ENCODE data around the gene PRKCB. TPM values are rescaled to one million over a fixed set of nuclear protein-coding genes. Genes with fewer than 3 reads are reported as not detected.

The PRKCB gene
- total and polyA plus RNA-seq, 4 donors, result 1.6 to 9.4 (median 4.0) TPM

- Histone ChIP-seq H3K27ac (ENCODE audit: low read depth in 1 of 2, low read length in 2 of 2) (no peak overlapping the region), H3K9me3 (ENCODE audit: control insufficient read depth in 4 of 4, low read length in 3 of 4) (no peaks in the 10 kb centered on the region), H3K27me3 (ENCODE audit: control insufficient read depth in 4 of 4, insufficient read depth in 4 of 4, low read length in 3 of 4) (peaks cover 0 to 1% (median 0%) of the 10 kb centered on the region in 4 donors), H3K9ac (ENCODE audit: low read depth in 1 of 2, low read length in 2 of 2) (no peak overlapping the region), H3K4me3 (ENCODE audit: low read depth in 1 of 3, low read length in 3 of 3) (no peak overlapping the region), H3K4me1 (ENCODE audit: control insufficient read depth in 4 of 4, insufficient read depth in 4 of 4, low read length in 3 of 4) (peaks cover 0 to 5% (median under 1%) of the 10 kb centered on the region in 4 donors), H3K36me3 (ENCODE audit: control insufficient read depth in 4 of 4, insufficient read depth in 3 of 4, low read depth in 1 of 4, low read length in 3 of 4) (no peaks in the 10 kb centered on the region)
- WGBS, result 62% methylated on average over 3 of the region's 3 CpGs
- TF ChIP-seq TAF1 (conservative IDR thresholded peaks at IDR 0.05), result no peak
- no peak for TF ChIP-seq SP1 (IDR thresholded peaks at IDR 0.05)
- TF ChIP-seq CTCF (IDR thresholded peaks at IDR 0.05; ENCODE audit: low read depth, low read length, missing input control), result no peak
- TF ChIP-seq NR2F2 (IDR thresholded peaks at IDR 0.05), result no peak
- TF ChIP-seq FOXA1 (IDR thresholded peaks at IDR 0.05), result no peak
- no peak for TF ChIP-seq GABPA (IDR thresholded peaks at IDR 0.05 in 1 of 2, conservative IDR thresholded peaks at IDR 0.05 in 1 of 2)
- TF ChIP-seq EGR1 (IDR thresholded peaks at IDR 0.05; ENCODE audit: low read depth in 2 of 2), result no peak
- TF ChIP-seq FOXA2 (IDR thresholded peaks at IDR 0.05), result no peak
- no peak for TF ChIP-seq YY1 (IDR thresholded peaks at IDR 0.05)
- TF ChIP-seq MAX (IDR thresholded peaks at IDR 0.05), result no peak
- no peak for DNase-seq (ENCODE audit: low spot score)
Measured at GRCh38 chr16:23840310-23840709, 4.5 kb downstream of the PRKCB start.

GRCh38 chr16:23842137-23842600 lies 6.4 kb downstream of the PRKCB start:
- H3K27ac ChIP-seq (ENCODE audit: low read depth in 1 of 2, low read length in 2 of 2), result no peak overlapping the region
- 84% methylated on average over 3 of the region's 3 CpGs for WGBS

GRCh38 chr16:23843143-23843542 lies 7.4 kb downstream of the PRKCB start:
- 60% methylated on average over 4 of the region's 4 CpGs for WGBS
- Histone ChIP-seq H3K27me3 (ENCODE audit: control insufficient read depth in 4 of 4, insufficient read depth in 4 of 4, low read length in 3 of 4) (peaks cover 0 to 1% (median 0%) of the 10 kb centered on the region in 4 donors), H3K9ac (ENCODE audit: low read depth in 1 of 2, low read length in 2 of 2) (no peak overlapping the region), H3K36me3 (ENCODE audit: control insufficient read depth in 4 of 4, insufficient read depth in 3 of 4, low read depth in 1 of 4, low read length in 3 of 4) (no peaks in the 10 kb centered on the region), H3K4me1 (ENCODE audit: control insufficient read depth in 4 of 4, insufficient read depth in 4 of 4, low read length in 3 of 4) (no peaks in the 10 kb centered on the region), H3K9me3 (ENCODE audit: control insufficient read depth in 4 of 4, low read length in 3 of 4) (no peaks in the 10 kb centered on the region), H3K4me3 (ENCODE audit: low read depth in 1 of 3, low read length in 3 of 3) (no peak overlapping the region), H3K27ac (ENCODE audit: low read depth in 1 of 2, low read length in 2 of 2) (no peak overlapping the region)
- no peak for DNase-seq (ENCODE audit: low spot score)
- no peak for TF ChIP-seq HNF4A (conservative IDR thresholded peaks at IDR 0.05)
- TF ChIP-seq SP1 (IDR thresholded peaks at IDR 0.05), result no peak
- no peak for TF ChIP-seq REST (IDR thresholded peaks at IDR 0.05)
- TF ChIP-seq FOXA2 (IDR thresholded peaks at IDR 0.05), result no peak
- TF ChIP-seq YY1 (IDR thresholded peaks at IDR 0.05), result no peak
- no peak for TF ChIP-seq NR2F2 (IDR thresholded peaks at IDR 0.05)
- TF ChIP-seq ZBTB33 (IDR thresholded peaks at IDR 0.05), result no peak
- no peak for TF ChIP-seq JUND (IDR thresholded peaks at IDR 0.05)
- no peak for TF ChIP-seq RXRA (IDR thresholded peaks at IDR 0.05)
- no peak for TF ChIP-seq RAD21 (IDR thresholded peaks at IDR 0.05)
- no peak for TF ChIP-seq FOXA1 (IDR thresholded peaks at IDR 0.05)
- TF ChIP-seq CTCF (IDR thresholded peaks at IDR 0.05; ENCODE audit: low read depth, low read length, missing input control), result no peak

More at GRCh38 chr16:23842137-23842600, 6.4 kb downstream of the PRKCB start:
- H3K4me3 ChIP-seq (ENCODE audit: low read depth in 1 of 3, low read length in 3 of 3), result no peak overlapping the region
- no peak overlapping the region for H3K9ac ChIP-seq (ENCODE audit: low read depth in 1 of 2, low read length in 2 of 2)
- DNase-seq (ENCODE audit: low spot score), result no peak
- peaks cover 0 to 1% (median 0%) of the 10 kb centered on the region in 4 donors for H3K27me3 ChIP-seq (ENCODE audit: control insufficient read depth in 4 of 4, insufficient read depth in 4 of 4, low read length in 3 of 4)
- no peaks in the 10 kb centered on the region for H3K9me3 ChIP-seq (ENCODE audit: control insufficient read depth in 4 of 4, low read length in 3 of 4)
- no peak for TF ChIP-seq HNF4G (IDR thresholded peaks at IDR 0.05)
- TF ChIP-seq RXRA (IDR thresholded peaks at IDR 0.05), result no peak
- TF ChIP-seq EGR1 (IDR thresholded peaks at IDR 0.05; ENCODE audit: low read depth in 2 of 2), result no peak
- TF ChIP-seq SP1 (IDR thresholded peaks at IDR 0.05), result no peak
- TF ChIP-seq MAX (IDR thresholded peaks at IDR 0.05), result no peak
- no peak for TF ChIP-seq NR2F2 (IDR thresholded peaks at IDR 0.05)
- no peaks in the 10 kb centered on the region for H3K36me3 ChIP-seq (ENCODE audit: control insufficient read depth in 4 of 4, insufficient read depth in 3 of 4, low read depth in 1 of 4, low read length in 3 of 4)
- H3K4me1 ChIP-seq (ENCODE audit: control insufficient read depth in 4 of 4, insufficient read depth in 4 of 4, low read length in 3 of 4), result no peaks in the 10 kb centered on the region
